HL-60 (cell line): ENCODE measurements around the gene TOR2A.
A peak's percentile ranks its signal among the peaks of the same experiment; 100 is the strongest.

Experiments used
- DNase-seq, 2 experiments: peaks; one replicate each; pipeline ENCODE4 v3.0.0-alpha.2; 2010 to 2020; ENCODE audit warnings: low read depth in 1 of 2, low spot score in 1 of 2
- H3K27ac ChIP-seq: fragments of 250-450 bp; sonication (Bioruptor Pico); replicated peaks from 2 replicates; pipeline ENCODE4 v1.5.1; 2020; ENCODE audit warnings: mild to moderate bottlenecking, moderate library complexity
- H3K27me3 ChIP-seq: fragments of 250-450 bp; sonication (Bioruptor Pico); 2 replicates; pipeline ENCODE4 v1.5.1; 2021; ENCODE audit warnings: mild to moderate bottlenecking, moderate library complexity; ENCODE audit not compliant: insufficient read depth, poor library complexity, severe bottlenecking
- H3K4me3 ChIP-seq: replicated peaks from 2 replicates; pipeline ENCODE4 v1.5.1; 2011; ENCODE audit warnings: mild to moderate bottlenecking, control low read depth, low read length; ENCODE audit not compliant: insufficient read depth
- GABPA ChIP-seq: IDR thresholded peaks from 2 replicates; pipeline ENCODE4 v1.6.1; 2012; ENCODE audit warnings: low read depth
- POLR2AphosphoS5 ChIP-seq: IDR thresholded peaks from 2 replicates; pipeline ENCODE4 v1.6.1; 2012; ENCODE audit warnings: low read depth
- SPI1 ChIP-seq: IDR thresholded peaks from 2 replicates; pipeline ENCODE4 v1.6.1; 2012; ENCODE audit warnings: low read depth, mild to moderate bottlenecking, borderline replicate concordance
- TF ChIP-seq, protein P1 (sequence below): IDR thresholded peaks from one replicate; pipeline ENCODE4 v1.5.1; 2011; ENCODE audit warnings: low read length, control low read depth, inconsistent platforms; ENCODE audit not compliant: insufficient read depth
- TF ChIP-seq, protein P2 (sequence below): IDR thresholded peaks from 2 replicates; pipeline ENCODE4 v1.6.1; 2012; ENCODE audit warnings: low read depth; ENCODE audit not compliant: insufficient replicate concordance

Gene TOR2A

DNA sequence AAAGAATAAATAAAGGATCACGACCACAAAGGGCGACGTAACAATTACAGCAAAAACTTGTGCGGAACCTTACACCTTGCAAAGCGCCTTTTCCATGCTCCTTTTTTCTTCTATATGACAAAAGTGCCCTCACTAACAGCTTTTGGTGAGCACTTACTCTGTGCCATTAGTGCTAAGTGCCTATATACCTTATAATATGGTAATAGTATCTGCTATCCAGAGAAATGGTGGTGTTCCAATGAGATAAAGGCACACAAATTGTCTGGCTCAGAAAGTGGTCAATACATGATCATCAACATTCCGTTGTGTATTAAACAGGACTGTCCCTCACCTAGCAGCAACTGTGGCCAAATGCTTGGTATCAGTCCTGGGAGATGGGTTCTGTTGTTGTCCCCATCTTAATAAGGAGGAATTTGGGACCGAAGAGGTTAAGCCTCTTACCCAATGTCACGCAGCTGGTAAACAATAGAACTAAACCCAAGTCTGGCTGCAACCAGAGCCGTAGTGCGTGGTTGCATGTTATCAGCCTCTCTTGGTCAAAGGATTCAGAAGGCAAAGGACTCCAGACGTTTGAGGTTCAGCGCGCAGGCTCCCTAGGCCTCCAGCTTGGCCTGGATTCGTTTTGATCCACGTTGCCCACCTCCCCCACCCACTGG is 564 bp upstream of the TOR2A start:
- Histone ChIP-seq H3K4me3 (no peak overlapping the region), H3K27me3 (no peaks in the 10 kb centered on the region), H3K27ac (peak overlapping the region; percentile 77)
- TF ChIP-seq, protein P1, sequence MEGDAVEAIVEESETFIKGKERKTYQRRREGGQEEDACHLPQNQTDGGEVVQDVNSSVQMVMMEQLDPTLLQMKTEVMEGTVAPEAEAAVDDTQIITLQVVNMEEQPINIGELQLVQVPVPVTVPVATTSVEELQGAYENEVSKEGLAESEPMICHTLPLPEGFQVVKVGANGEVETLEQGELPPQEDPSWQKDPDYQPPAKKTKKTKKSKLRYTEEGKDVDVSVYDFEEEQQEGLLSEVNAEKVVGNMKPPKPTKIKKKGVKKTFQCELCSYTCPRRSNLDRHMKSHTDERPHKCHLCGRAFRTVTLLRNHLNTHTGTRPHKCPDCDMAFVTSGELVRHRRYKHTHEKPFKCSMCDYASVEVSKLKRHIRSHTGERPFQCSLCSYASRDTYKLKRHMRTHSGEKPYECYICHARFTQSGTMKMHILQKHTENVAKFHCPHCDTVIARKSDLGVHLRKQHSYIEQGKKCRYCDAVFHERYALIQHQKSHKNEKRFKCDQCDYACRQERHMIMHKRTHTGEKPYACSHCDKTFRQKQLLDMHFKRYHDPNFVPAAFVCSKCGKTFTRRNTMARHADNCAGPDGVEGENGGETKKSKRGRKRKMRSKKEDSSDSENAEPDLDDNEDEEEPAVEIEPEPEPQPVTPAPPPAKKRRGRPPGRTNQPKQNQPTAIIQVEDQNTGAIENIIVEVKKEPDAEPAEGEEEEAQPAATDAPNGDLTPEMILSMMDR = no peak
- TF ChIP-seq POLR2AphosphoS5 (no peak), SPI1 (no peak), GABPA (no peak)
- TF ChIP-seq, protein P2, sequence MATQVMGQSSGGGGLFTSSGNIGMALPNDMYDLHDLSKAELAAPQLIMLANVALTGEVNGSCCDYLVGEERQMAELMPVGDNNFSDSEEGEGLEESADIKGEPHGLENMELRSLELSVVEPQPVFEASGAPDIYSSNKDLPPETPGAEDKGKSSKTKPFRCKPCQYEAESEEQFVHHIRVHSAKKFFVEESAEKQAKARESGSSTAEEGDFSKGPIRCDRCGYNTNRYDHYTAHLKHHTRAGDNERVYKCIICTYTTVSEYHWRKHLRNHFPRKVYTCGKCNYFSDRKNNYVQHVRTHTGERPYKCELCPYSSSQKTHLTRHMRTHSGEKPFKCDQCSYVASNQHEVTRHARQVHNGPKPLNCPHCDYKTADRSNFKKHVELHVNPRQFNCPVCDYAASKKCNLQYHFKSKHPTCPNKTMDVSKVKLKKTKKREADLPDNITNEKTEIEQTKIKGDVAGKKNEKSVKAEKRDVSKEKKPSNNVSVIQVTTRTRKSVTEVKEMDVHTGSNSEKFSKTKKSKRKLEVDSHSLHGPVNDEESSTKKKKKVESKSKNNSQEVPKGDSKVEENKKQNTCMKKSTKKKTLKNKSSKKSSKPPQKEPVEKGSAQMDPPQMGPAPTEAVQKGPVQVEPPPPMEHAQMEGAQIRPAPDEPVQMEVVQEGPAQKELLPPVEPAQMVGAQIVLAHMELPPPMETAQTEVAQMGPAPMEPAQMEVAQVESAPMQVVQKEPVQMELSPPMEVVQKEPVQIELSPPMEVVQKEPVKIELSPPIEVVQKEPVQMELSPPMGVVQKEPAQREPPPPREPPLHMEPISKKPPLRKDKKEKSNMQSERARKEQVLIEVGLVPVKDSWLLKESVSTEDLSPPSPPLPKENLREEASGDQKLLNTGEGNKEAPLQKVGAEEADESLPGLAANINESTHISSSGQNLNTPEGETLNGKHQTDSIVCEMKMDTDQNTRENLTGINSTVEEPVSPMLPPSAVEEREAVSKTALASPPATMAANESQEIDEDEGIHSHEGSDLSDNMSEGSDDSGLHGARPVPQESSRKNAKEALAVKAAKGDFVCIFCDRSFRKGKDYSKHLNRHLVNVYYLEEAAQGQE = no peak
- DNase-seq = no peak

DNA sequence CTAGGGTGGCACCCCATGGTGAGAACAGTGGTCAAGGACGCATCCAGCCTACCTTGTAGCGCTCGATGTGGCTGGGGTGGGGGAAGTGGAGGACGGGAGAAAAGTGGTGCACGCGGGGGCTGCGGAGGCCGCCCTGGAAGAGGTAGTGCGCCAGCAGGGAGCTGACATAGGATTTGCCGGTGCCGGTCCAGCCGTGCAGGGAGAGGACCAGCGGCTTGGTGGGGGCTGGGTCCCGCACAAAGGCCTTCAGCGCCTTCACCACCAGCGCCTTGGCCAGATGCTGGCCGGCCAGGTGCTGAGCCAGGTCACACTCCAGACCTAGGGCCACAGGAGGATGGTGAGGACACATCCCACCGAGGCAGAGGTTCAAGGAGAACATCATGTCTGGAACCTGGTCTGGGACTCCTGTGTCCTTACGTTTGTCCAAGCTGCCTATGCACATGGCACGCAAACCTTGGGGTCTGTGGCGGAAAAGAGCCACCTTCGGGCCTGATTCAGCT is 797 bp downstream of the TOR2A start:
- TF ChIP-seq GABPA (no peak), SPI1 (no peak), POLR2AphosphoS5 (no peak)
- TF ChIP-seq, protein P1 = peak; percentile 96
- TF ChIP-seq, protein P2 = no peak
- peak overlapping the region; percentile 55 for H3K4me3 ChIP-seq
- no peaks in the 10 kb centered on the region for H3K27me3 ChIP-seq
- peak overlapping the region; percentile 77 for H3K27ac ChIP-seq
- no peak for DNase-seq

DNA sequence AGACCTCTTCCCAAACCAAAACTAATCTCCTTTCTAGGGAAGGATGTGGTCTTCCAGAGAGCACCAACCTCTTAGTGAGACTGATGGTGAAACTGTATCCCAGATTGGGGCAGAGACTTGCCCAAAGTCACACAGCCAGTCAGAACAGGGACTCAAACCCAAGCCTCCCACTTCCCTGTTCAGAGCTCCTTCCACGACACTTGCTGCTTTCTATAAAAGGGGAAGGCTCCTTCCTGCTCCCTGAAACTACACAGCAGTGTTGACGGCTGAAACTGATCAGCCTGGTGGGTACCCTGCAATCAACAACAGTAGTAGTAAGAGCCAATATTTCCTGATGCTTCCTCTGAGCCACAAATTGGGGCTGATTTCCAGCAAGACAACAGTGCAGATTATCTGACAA is 1.5 kb downstream of the TOR2A start:
- Histone ChIP-seq H3K27ac (peak overlapping the region; percentile 12; the same call in 1 of the 2 replicates), H3K4me3 (no peak overlapping the region), H3K27me3 (no peaks in the 10 kb centered on the region)
- DNase-seq = peak in 1 of 2 experiments; percentile 52
- TF ChIP-seq, protein P2 = no peak
- TF ChIP-seq SPI1 = peak; percentile 88
